GM12878 (cell line): Measurements from ENCODE around the gene SPTAN1. TPM values are rescaled to one million over a fixed set of nuclear protein-coding genes. Genes with fewer than 3 reads are reported as not detected.

Experiments
- ATAC-seq: fragments of 200-7000 bp; cut with Tn5 transposase; 3 replicates; pipeline ENCODE4 v1.9.1; 2020; ENCODE audit warnings: mild to moderate bottlenecking, moderate library complexity
- BruUV-seq: library from RNA; stranded (reverse); fragments of 400-500 nt; replicated peaks from 2 replicates; lab custom pipeline; 2021; lab: Mats Ljungman, UMichigan
- CTCF ChIA-PET: fragments of 300-600 bp; sonication (Branson Sonifier 250); formaldehyde crosslinking; extraction: SDS; loops from one replicate; lab custom pipeline; 2021; ENCODE audit warnings: inconsistent platforms; lab: Yijun Ruan, JAX
- POLR2A ChIA-PET: fragments of 350-600 bp; formaldehyde crosslinking; extraction: SDS; loops from one replicate; lab custom pipeline; 2021; ENCODE audit warnings: inconsistent platforms; lab: Charles Lee
- RAD21 ChIA-PET: fragments of 300-600 bp; sonication (Branson Sonifier 250); formaldehyde crosslinking; loops from one replicate; lab custom pipeline; 2023; ENCODE audit warnings: antibody characterized with exemption; ENCODE audit not compliant: unreplicated experiment; lab: Charles Lee
- SMC1A ChIA-PET: fragments of 300-600 bp; sonication (Branson Sonifier 250); formaldehyde crosslinking; loops from one replicate; lab custom pipeline; 2023; ENCODE audit not compliant: unreplicated experiment, uncharacterized antibody; lab: Charles Lee
- DNase-seq: peaks from one replicate; pipeline ENCODE4 v3.0.0-alpha.2; 2011; ENCODE audit warnings: low read depth, low spot score
- FAIRE-seq: peaks from 3 replicates; lab custom pipeline; 2011; peaks lifted over from hg19 to GRCh38; lab: Jason Lieb, UNC
- H2AFZ ChIP-seq: 2 replicates; pipeline ENCODE4 v1.6.0; 2011; ENCODE audit warnings: low read depth, low read length, control low read depth; ENCODE audit not compliant: control insufficient read depth
- H3K27ac ChIP-seq: 2 replicates; pipeline ENCODE4 v1.5.1; 2011; ENCODE audit warnings: control low read depth; ENCODE audit not compliant: control insufficient read depth, insufficient read depth
- H3K27me3 ChIP-seq, 2 experiments: replicated peaks in 1 of 2; 2 replicates each; pipeline versions ENCODE4 v1.6.0 to v1.6.1; 2011; ENCODE audit warnings: low read length in 1 of 2; ENCODE audit not compliant: control insufficient read depth in 2 of 2, insufficient read depth in 2 of 2
- H3K36me3 ChIP-seq, 2 experiments: 2 replicates each; pipeline ENCODE4 v1.5.1; 2011; ENCODE audit warnings: low read length in 1 of 2; ENCODE audit not compliant: control insufficient read depth in 2 of 2, insufficient read depth in 2 of 2
- H3K4me1 ChIP-seq: 2 replicates; pipeline ENCODE4 v1.6.1; 2011; ENCODE audit warnings: mild to moderate bottlenecking, low read length, moderate library complexity, mixed read lengths; ENCODE audit not compliant: control insufficient read depth, insufficient read depth
- H3K4me2 ChIP-seq: 2 replicates; pipeline ENCODE4 v1.6.0; 2011; ENCODE audit warnings: control low read depth; ENCODE audit not compliant: control insufficient read depth, insufficient read depth
- H3K4me3 ChIP-seq: fragments of 200-600 bp; sonication (generic); 2 replicates; pipeline ENCODE4 v1.5.1; 2016
- H3K79me2 ChIP-seq: 2 replicates; pipeline ENCODE4 v1.6.0; 2011; ENCODE audit warnings: low read length; ENCODE audit not compliant: control insufficient read depth, insufficient read depth
- H3K9ac ChIP-seq: 2 replicates; pipeline ENCODE4 v1.8.0; 2011; ENCODE audit warnings: low read length, control low read depth, mixed read lengths; ENCODE audit not compliant: control insufficient read depth, insufficient read depth
- H3K9me3 ChIP-seq: replicated peaks from 3 replicates; pipeline ENCODE4 v1.5.1; 2011; ENCODE audit warnings: mild to moderate bottlenecking, low read length; ENCODE audit not compliant: control insufficient read depth, insufficient read depth
- H4K20me1 ChIP-seq: 2 replicates; pipeline ENCODE4 v1.6.0; 2011; ENCODE audit not compliant: control insufficient read depth, insufficient read depth
- CTCF ChIP-seq, 3 experiments: IDR thresholded peaks in 2 of 3; conservative IDR thresholded peaks in 1 of 3; 2 replicates each; pipeline ENCODE4 v1.5.1; 2011; ENCODE audit warnings: low read depth in 3 of 3, low read length in 3 of 3, mild to moderate bottlenecking in 3 of 3, control low read depth in 2 of 3, moderate library complexity in 2 of 3, inconsistent platforms in 1 of 3, mixed read lengths in 1 of 3; ENCODE audit not compliant: control insufficient read depth in 2 of 3, insufficient read depth in 1 of 3; ENCODE audit errors: extremely low read depth in 1 of 3
- SKIL ChIP-seq: fragments of 450-650 bp; IDR thresholded peaks from 2 replicates; pipeline ENCODE4 v1.6.1; 2017; ENCODE audit warnings: mild to moderate bottlenecking, low read depth, inconsistent platforms; ENCODE audit not compliant: poor library complexity, severe bottlenecking
- SMC3 ChIP-seq: IDR thresholded peaks from 2 replicates; pipeline ENCODE4 v1.6.1; 2011; ENCODE audit warnings: low read length, improper control_type of control experiment, borderline replicate concordance
- WGBS: methylation state at CpG from one replicate; pipeline ENCODE4 v1.1.6; 2016; ENCODE audit warnings: low lambda C conversion rate; ENCODE audit not compliant: insufficient replicate concordance, insufficient coverage; ENCODE audit errors: missing lambda C conversion rate; 5-methylcytosine and 5-hydroxymethylcytosine counted together
- in situ Hi-C: fragments of 300-500 bp; cut with MboI; formaldehyde crosslinking; loops from 9 replicates; pipeline ENCODE4 v1.14.3; 2018; ENCODE audit warnings: mixed read lengths
- intact Hi-C: fragments of 100-400 bp; cut with micrococcal nuclease; formaldehyde crosslinking; loops from one replicate; pipeline ENCODE4 v1.14.2; 2022; ENCODE audit not compliant: unreplicated experiment
- polyA plus RNA-seq, 11 experiments: library from polyadenylated mRNA; depleted of rRNA in 4 of 11; unstranded in 6 of 11; stranded (reverse) in 5 of 11; fragments of >200 nt; fragmentation: Nextera tagmentation in 4 of 11; fragmentation: Illumina TruSeq in 1 of 11; extraction: Ambion mirVana in 4 of 11; extraction: Trizol in 1 of 11; gene quantifications; 1 replicate in 1 of 11; 2 replicates in 10 of 11; pipeline versions ENCODE4 v1.2.1 to v1.2.3, GENCODE V29; 2011 to 2016; ENCODE audit warnings: inconsistent platforms in 2 of 11, missing spikeins in 2 of 11, low read depth in 1 of 11
- total RNA-seq, 4 experiments: library from RNA; depleted of rRNA in 3 of 4; stranded (reverse); fragments of >200 nt in 3 of 4; fragmentation: Illumina TruSeq in 1 of 4; extraction: Trizol in 1 of 4; gene quantifications; 2 replicates each; pipeline versions ENCODE4 v1.2.1 to v1.2.3, GENCODE V29; 2013 to 2021

Gene SPTAN1
- total and polyA plus RNA-seq, 10 of the 15 experiments (the other 5 are each of a cell fraction or from before 2014, with no cell fraction given) = 18.7 to 156 (median 73.6) TPM

GRCh38 chr9:128635266-128636023 is 83.1 kb downstream of the SPTAN1 start:
- TF ChIP-seq SKIL = no peak
- TF ChIP-seq SMC3 = peak; percentile 26; the same call in 1 of the 2 replicates
- peak; percentile 14 to 35 (median 24); a peak in 2 of 6 replicates for TF ChIP-seq CTCF (IDR thresholded peaks at IDR 0.05 in 2 of 3, conservative IDR thresholded peaks at IDR 0.05 in 1 of 3; ENCODE audit: control insufficient read depth in 2 of 3, extremely low read depth in 1 of 3, insufficient read depth in 1 of 3, low read depth in 3 of 3, low read length in 3 of 3)
- TF ChIP-seq, all 136 proteins: peak for 2
- ChIA-PET RAD21 (interaction anchor here (0.5 to 1.1 kb wide), 2 partner anchors 9 to 17 kb away, joined by 3 to 4 read pairs; no protein-coding TSS in a partner anchor), SMC1A (interaction anchor here (1.2 kb wide), 1 partner anchor 24 kb away, joined by 3 read pairs; no protein-coding TSS in a partner anchor), CTCF (no interaction called here), POLR2A (no interaction called here)
- Histone ChIP-seq H3K79me2 (no peaks in the 10 kb centered on the region), H3K4me2 (no peak overlapping the region), H3K27me3 (no peaks in the 10 kb centered on the region), H3K9ac (no peak overlapping the region), H3K9me3 (no peaks in the 10 kb centered on the region), H3K4me1 (no peaks in the 10 kb centered on the region), H2AFZ (no peak overlapping the region), H4K20me1 (no peaks in the 10 kb centered on the region), H3K36me3 (peaks cover 0 to 16% of the 10 kb centered on the region in 2 experiments; a peak in 3 of 4 replicates), H3K27ac (no peak overlapping the region), H3K4me3 (no peak overlapping the region)
- DNase-seq (no peak), FAIRE-seq (no peak), ATAC-seq (peak; percentile 36)
- WGBS = 81% methylated on average over 15 of the region's 20 CpGs
- no TSS peak for BruUV-seq
- intact Hi-C loops = no loop called here
- in situ Hi-C loops = no loop called here
